GM23248 (cell line): ENCODE results near the gene CCDC136. TPM values are rescaled to one million over a fixed set of nuclear protein-coding genes. Genes with fewer than 3 reads are reported as not detected.

Experiments
- DNase-seq: peaks from one replicate; pipeline ENCODE4 v3.0.0-alpha.2; 2015
- H2AFZ ChIP-seq: fragments of 200-600 bp; sonication (generic); 2 replicates; pipeline ENCODE4 v1.6.1; 2016; ENCODE audit warnings: antibody characterized with exemption
- H3F3A ChIP-seq: fragments of 200-600 bp; sonication (generic); 2 replicates; pipeline ENCODE4 v1.6.1; 2016; ENCODE audit warnings: mild to moderate bottlenecking, antibody characterized with exemption, mixed run types; ENCODE audit not compliant: insufficient read depth
- H3K27ac ChIP-seq: fragments of 200-600 bp; sonication (generic); 2 replicates; pipeline ENCODE4 v1.5.1; 2016; ENCODE audit warnings: mild to moderate bottlenecking
- H3K27me3 ChIP-seq: fragments of 200-600 bp; sonication (generic); replicated peaks from 2 replicates; pipeline ENCODE4 v1.6.1; 2016; ENCODE audit warnings: mild to moderate bottlenecking; ENCODE audit not compliant: insufficient read depth
- H3K36me3 ChIP-seq: fragments of 200-600 bp; sonication (generic); 2 replicates; pipeline ENCODE4 v1.6.1; 2016; ENCODE audit warnings: low read depth, mild to moderate bottlenecking
- H3K4me1 ChIP-seq: fragments of 200-600 bp; sonication (generic); 2 replicates; pipeline ENCODE4 v1.6.1; 2016; ENCODE audit warnings: mild to moderate bottlenecking; ENCODE audit not compliant: insufficient read depth
- H3K4me2 ChIP-seq: fragments of 200-600 bp; sonication (generic); one replicate; pipeline ENCODE4 v1.6.1; 2016; ENCODE audit warnings: mild to moderate bottlenecking; ENCODE audit not compliant: unreplicated experiment
- H3K4me3 ChIP-seq: fragments of 200-600 bp; sonication (generic); 2 replicates; pipeline ENCODE4 v1.5.1; 2016; ENCODE audit warnings: mild to moderate bottlenecking
- H3K79me2 ChIP-seq: fragments of 200-600 bp; sonication (generic); 2 replicates; pipeline ENCODE4 v1.6.1; 2016; ENCODE audit warnings: mild to moderate bottlenecking; ENCODE audit not compliant: insufficient read depth
- H3K9ac ChIP-seq: fragments of 200-600 bp; sonication (generic); 2 replicates; pipeline ENCODE4 v1.6.1; 2016; ENCODE audit warnings: mild to moderate bottlenecking
- H3K9me2 ChIP-seq: fragments of 200-600 bp; sonication (generic); 2 replicates; pipeline ENCODE4 v1.6.1; 2016; ENCODE audit warnings: mixed run types, mild to moderate bottlenecking, moderate library complexity; ENCODE audit not compliant: insufficient read depth
- H3K9me3 ChIP-seq: fragments of 200-600 bp; sonication (generic); one replicate; pipeline ENCODE4 v1.6.1; 2017; ENCODE audit warnings: low read depth
- H4K20me1 ChIP-seq: fragments of 200-600 bp; sonication (generic); 2 replicates; pipeline ENCODE4 v1.6.0; 2016; ENCODE audit not compliant: insufficient read depth
- EZH2 ChIP-seq: fragments of 200-600 bp; sonication (generic); IDR thresholded peaks from 2 replicates; pipeline ENCODE4 v1.6.1; 2018; ENCODE audit warnings: antibody characterized with exemption, mild to moderate bottlenecking; ENCODE audit not compliant: insufficient read depth, poor library complexity, severe bottlenecking
- EZH2phosphoT487 ChIP-seq: fragments of 200-600 bp; sonication (generic); IDR thresholded peaks from 2 replicates; pipeline ENCODE4 v1.6.1; 2018; ENCODE audit warnings: antibody characterized with exemption, moderate library complexity, mild to moderate bottlenecking, low read depth; ENCODE audit not compliant: insufficient read depth
- WGBS, 2 experiments: methylation state at CpG; one replicate each; pipeline ENCODE4 v1.1.6; 2015 to 2017; ENCODE audit warnings: low lambda C conversion rate in 2 of 2, low coverage in 1 of 2; ENCODE audit errors: missing lambda C conversion rate in 2 of 2; 5-methylcytosine and 5-hydroxymethylcytosine counted together
- in situ Hi-C: fragments of 300-500 bp; cut with MboI; formaldehyde crosslinking; loops from 2 replicates; pipeline ENCODE4 v1.15.0; 2020
- polyA plus RNA-seq: library from polyadenylated mRNA; unstranded; fragments of >200 nt; fragmentation: Nextera tagmentation; extraction: Ambion mirVana; gene quantifications from 2 replicates; pipeline ENCODE4 v1.2.1, GENCODE V29; 2016
- total RNA-seq: library from RNA; depleted of rRNA; stranded (reverse); fragments of >200 nt; shearing (Covaris generic); gene quantifications from 2 replicates; pipeline ENCODE4 v1.2.3, GENCODE V29; 2014

CCDC136 gene
- total and polyA plus RNA-seq, 2 experiments from 2014 or later, result 3.1 to 3.9 TPM

DNA sequence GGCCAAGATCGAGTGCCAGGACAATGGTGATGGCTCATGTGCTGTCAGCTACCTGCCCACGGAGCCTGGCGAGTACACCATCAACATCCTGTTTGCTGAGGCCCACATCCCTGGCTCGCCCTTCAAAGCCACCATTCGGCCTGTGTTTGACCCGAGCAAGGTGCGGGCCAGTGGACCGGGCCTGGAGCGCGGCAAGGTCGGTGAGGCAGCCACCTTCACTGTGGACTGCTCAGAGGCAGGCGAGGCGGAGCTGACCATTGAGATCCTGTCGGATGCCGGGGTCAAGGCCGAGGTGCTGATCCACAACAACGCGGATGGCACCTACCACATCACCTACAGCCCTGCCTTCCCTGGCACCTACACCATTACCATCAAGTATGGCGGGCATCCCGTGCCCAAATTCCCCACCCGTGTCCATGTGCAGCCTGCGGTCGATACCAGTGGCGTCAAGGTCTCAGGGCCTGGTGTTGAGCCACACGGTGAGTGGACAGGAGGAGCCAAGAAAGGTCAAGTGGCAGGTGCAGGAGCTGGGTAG, 53.1 kb downstream of the CCDC136 start:
- WGBS, 2 experiments, result 89% methylated on average over 25 of the region's 25 CpGs
- Histone ChIP-seq H3K36me3 (peaks cover 66% of the 10 kb centered on the region; the same call in 1 of the 2 replicates), H2AFZ (no peak overlapping the region), H3K9me3 (no peaks in the 10 kb centered on the region), H3K79me2 (0 out of 2 replicates have a peak, but pooled peaks cover 2% of the 10 kb centered on the region), H3K9me2 (no peaks in the 10 kb centered on the region), H3K4me3 (no peak overlapping the region), H4K20me1 (no peaks in the 10 kb centered on the region), H3F3A (peaks cover 28% of the 10 kb centered on the region; the same call in 1 of the 2 replicates), H3K27ac (no peak overlapping the region), H3K4me2 (no peak overlapping the region), H3K9ac (no peak overlapping the region), H3K27me3 (no peaks in the 10 kb centered on the region), H3K4me1 (peaks cover 7% of the 10 kb centered on the region; the same call in 1 of the 2 replicates)
- no peak for DNase-seq
- in situ Hi-C loops, result no loop called here
- TF ChIP-seq EZH2, result no peak
- TF ChIP-seq EZH2phosphoT487, result no peak

GRCh38 chr7:128845475-128845874, 53.7 kb downstream of the CCDC136 start:
- Histone ChIP-seq H3F3A (peaks cover 25% of the 10 kb centered on the region; the same call in 1 of the 2 replicates), H2AFZ (no peak overlapping the region), H3K9me3 (no peaks in the 10 kb centered on the region), H4K20me1 (no peaks in the 10 kb centered on the region), H3K27me3 (no peaks in the 10 kb centered on the region), H3K9ac (no peak overlapping the region), H3K9me2 (no peaks in the 10 kb centered on the region), H3K27ac (no peak overlapping the region), H3K4me2 (no peak overlapping the region), H3K4me3 (no peak overlapping the region), H3K36me3 (peaks cover 63% of the 10 kb centered on the region; the same call in 1 of the 2 replicates), H3K79me2 (no peaks in the 10 kb centered on the region), H3K4me1 (peaks cover 7% of the 10 kb centered on the region; the same call in 1 of the 2 replicates)
- in situ Hi-C loops, result no loop called here
- no peak for DNase-seq
- TF ChIP-seq EZH2 (no peak), EZH2phosphoT487 (no peak)
- 93 to 99% methylated on average over 5 of the region's 5 CpGs for WGBS, 2 experiments

GRCh38 chr7:128845987-128846386, 54.2 kb downstream of the CCDC136 start:
- in situ Hi-C loops, result no loop called here
- Histone ChIP-seq H3K27ac (no peak overlapping the region), H3F3A (peaks cover 21% of the 10 kb centered on the region; the same call in 1 of the 2 replicates), H3K9ac (no peak overlapping the region), H3K4me1 (peaks cover 7% of the 10 kb centered on the region; the same call in 1 of the 2 replicates), H3K4me2 (no peak overlapping the region), H3K27me3 (no peaks in the 10 kb centered on the region), H2AFZ (no peak overlapping the region), H3K4me3 (no peak overlapping the region), H3K36me3 (peaks cover 61% of the 10 kb centered on the region; the same call in 1 of the 2 replicates), H3K9me3 (no peaks in the 10 kb centered on the region), H4K20me1 (no peaks in the 10 kb centered on the region), H3K79me2 (no peaks in the 10 kb centered on the region), H3K9me2 (no peaks in the 10 kb centered on the region)
- TF ChIP-seq EZH2phosphoT487 (no peak), EZH2 (no peak)
- DNase-seq, result no peak
- WGBS, 2 experiments, result 95% methylated on average over 11 to 19 of the region's 19 CpGs

GRCh38 chr7:128846781-128847444, 55.1 kb downstream of the CCDC136 start:
- no peak overlapping the region for H3K4me2 ChIP-seq
- no peak overlapping the region for H3K9ac ChIP-seq
- no peaks in the 10 kb centered on the region; the same call in 1 of the 2 replicates for H3K4me1 ChIP-seq
- in situ Hi-C loops, result no loop called here
- H3K27me3 ChIP-seq, result no peaks in the 10 kb centered on the region
- no peak for DNase-seq
- peaks cover 61% of the 10 kb centered on the region; the same call in 1 of the 2 replicates for H3K36me3 ChIP-seq
- H3K9me3 ChIP-seq, result no peaks in the 10 kb centered on the region
- H3K27ac ChIP-seq, result no peak overlapping the region
- TF ChIP-seq EZH2phosphoT487, result no peak
- TF ChIP-seq EZH2, result no peak
- no peak overlapping the region for H2AFZ ChIP-seq
- 88% methylated on average over 14 of the region's 14 CpGs for WGBS, 2 experiments
- H4K20me1 ChIP-seq, result no peaks in the 10 kb centered on the region
- H3K9me2 ChIP-seq, result no peaks in the 10 kb centered on the region
- H3K4me3 ChIP-seq, result no peak overlapping the region
- no peaks in the 10 kb centered on the region for H3K79me2 ChIP-seq
- peaks cover 18% of the 10 kb centered on the region; the same call in 1 of the 2 replicates for H3F3A ChIP-seq
